Osteocyte (in vitro differentiated cells): ENCODE results near the gene OR52K1. TPM values are rescaled to one million over a fixed set of nuclear protein-coding genes. Genes with fewer than 3 reads are reported as not detected.
"Not testable (repeated sequence)": the region's sequence is repeated elsewhere in the genome, so short reads cannot be mapped to it uniquely, and the experiment has no call there.

ENCODE experiments used
- DNase-seq: peaks from one replicate; pipeline ENCODE4 v3.0.0; 2021; ENCODE audit warnings: mixed read lengths; ENCODE audit not compliant: unreplicated experiment; ENCODE audit errors: extremely low spot score
- H3K27ac Mint-ChIP-seq: one replicate; pipeline ENCODE4 v1.8.0; 2021; ENCODE audit warnings: mild to moderate bottlenecking, mixed read lengths; ENCODE audit not compliant: unreplicated experiment
- H3K27me3 Mint-ChIP-seq: one replicate; pipeline ENCODE4 v1.8.0; 2021; ENCODE audit warnings: mixed read lengths; ENCODE audit not compliant: unreplicated experiment
- H3K36me3 Mint-ChIP-seq: one replicate; pipeline ENCODE4 v1.8.0; 2021; ENCODE audit warnings: mixed read lengths; ENCODE audit not compliant: unreplicated experiment
- H3K4me1 Mint-ChIP-seq: one replicate; pipeline ENCODE4 v1.8.0; 2021; ENCODE audit warnings: mixed read lengths; ENCODE audit not compliant: unreplicated experiment
- H3K4me3 Mint-ChIP-seq: one replicate; pipeline ENCODE4 v1.8.0; 2021; ENCODE audit warnings: mild to moderate bottlenecking, moderate library complexity, mixed read lengths; ENCODE audit not compliant: unreplicated experiment
- H3K9me3 Mint-ChIP-seq: one replicate; pipeline ENCODE4 v1.8.0; 2021; ENCODE audit warnings: mixed read lengths; ENCODE audit not compliant: unreplicated experiment
- total RNA-seq: library from RNA; stranded (reverse); gene quantifications from 2 replicates; pipeline ENCODE4 v1.2.1, GENCODE V29; 2021
- TF ChIP-seq, protein P1 (sequence below): fragments of 200-600 bp; sonication (generic); IDR thresholded peaks from 2 replicates; pipeline ENCODE4 v1.5.0; 2021; ENCODE audit warnings: antibody characterized with exemption, mild to moderate bottlenecking, moderate library complexity

OR52K1 gene
- total RNA-seq, 1 donor from 2014 or later: not detected

GRCh38 chr11:4484310-4484709 is 1.9 kb downstream of the OR52K1 start:
- Mint-ChIP-seq H3K36me3 (no peaks in the 10 kb centered on the region), H3K27me3 (peaks cover 9% of the 10 kb centered on the region), H3K9me3 (no peaks in the 10 kb centered on the region), H3K4me1 (peaks cover 2% of the 10 kb centered on the region), H3K27ac (no peak overlapping the region), H3K4me3 (no peak overlapping the region)
- TF ChIP-seq, protein P1, sequence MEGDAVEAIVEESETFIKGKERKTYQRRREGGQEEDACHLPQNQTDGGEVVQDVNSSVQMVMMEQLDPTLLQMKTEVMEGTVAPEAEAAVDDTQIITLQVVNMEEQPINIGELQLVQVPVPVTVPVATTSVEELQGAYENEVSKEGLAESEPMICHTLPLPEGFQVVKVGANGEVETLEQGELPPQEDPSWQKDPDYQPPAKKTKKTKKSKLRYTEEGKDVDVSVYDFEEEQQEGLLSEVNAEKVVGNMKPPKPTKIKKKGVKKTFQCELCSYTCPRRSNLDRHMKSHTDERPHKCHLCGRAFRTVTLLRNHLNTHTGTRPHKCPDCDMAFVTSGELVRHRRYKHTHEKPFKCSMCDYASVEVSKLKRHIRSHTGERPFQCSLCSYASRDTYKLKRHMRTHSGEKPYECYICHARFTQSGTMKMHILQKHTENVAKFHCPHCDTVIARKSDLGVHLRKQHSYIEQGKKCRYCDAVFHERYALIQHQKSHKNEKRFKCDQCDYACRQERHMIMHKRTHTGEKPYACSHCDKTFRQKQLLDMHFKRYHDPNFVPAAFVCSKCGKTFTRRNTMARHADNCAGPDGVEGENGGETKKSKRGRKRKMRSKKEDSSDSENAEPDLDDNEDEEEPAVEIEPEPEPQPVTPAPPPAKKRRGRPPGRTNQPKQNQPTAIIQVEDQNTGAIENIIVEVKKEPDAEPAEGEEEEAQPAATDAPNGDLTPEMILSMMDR: no peak
- DNase-seq: no peak

GRCh38 chr11:4491405-4491804 is 9.0 kb downstream of the OR52K1 start:
- H3K36me3 Mint-ChIP-seq, H3K9me3 Mint-ChIP-seq, H3K27ac Mint-ChIP-seq, DNase-seq, H3K4me3 Mint-ChIP-seq, H3K4me1 Mint-ChIP-seq: not testable (repeated sequence)
- peaks cover 29% of the 10 kb centered on the region for H3K27me3 Mint-ChIP-seq

DNA sequence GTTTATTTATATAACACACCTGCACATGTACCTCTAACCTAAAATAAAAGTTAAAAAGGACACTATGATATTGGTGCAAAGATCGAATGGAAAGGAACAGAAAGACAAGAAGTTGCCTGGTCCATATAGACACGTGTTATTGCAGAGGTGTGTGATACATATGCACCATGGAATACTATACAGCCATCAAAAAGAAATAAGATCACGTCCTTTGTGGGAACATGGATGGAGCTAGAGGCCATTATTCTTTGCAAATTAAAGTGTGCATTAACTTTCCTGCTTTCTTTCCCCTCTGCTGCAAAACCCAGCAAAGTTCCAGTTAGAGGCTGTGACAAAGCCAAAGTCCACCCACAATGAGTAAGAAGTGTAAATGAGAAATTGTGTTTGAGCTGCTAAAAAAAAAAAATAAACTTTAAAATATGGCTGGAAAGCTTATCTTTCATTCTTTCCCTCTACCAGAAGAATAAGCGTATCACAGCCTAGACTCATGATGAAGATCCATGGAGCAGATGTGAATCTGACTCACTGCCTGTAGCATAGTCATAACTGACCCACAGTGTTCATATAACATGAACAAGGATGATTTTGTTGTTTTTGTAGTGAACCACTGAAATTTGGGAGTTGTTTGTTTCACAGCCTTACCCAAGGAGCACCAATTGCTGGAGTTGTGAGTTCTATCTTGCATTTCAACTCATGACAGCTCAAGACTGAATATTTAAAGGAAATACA is 9.6 kb downstream of the OR52K1 start:
- H3K9me3 Mint-ChIP-seq: no peaks in the 10 kb centered on the region
- H3K36me3 Mint-ChIP-seq: no peaks in the 10 kb centered on the region
- no peaks in the 10 kb centered on the region for H3K4me1 Mint-ChIP-seq
- no peak overlapping the region for H3K27ac Mint-ChIP-seq
- H3K27me3 Mint-ChIP-seq: peaks cover 29% of the 10 kb centered on the region
- H3K4me3 Mint-ChIP-seq: no peak overlapping the region
- TF ChIP-seq, protein P1: no peak
- no peak for DNase-seq

DNA sequence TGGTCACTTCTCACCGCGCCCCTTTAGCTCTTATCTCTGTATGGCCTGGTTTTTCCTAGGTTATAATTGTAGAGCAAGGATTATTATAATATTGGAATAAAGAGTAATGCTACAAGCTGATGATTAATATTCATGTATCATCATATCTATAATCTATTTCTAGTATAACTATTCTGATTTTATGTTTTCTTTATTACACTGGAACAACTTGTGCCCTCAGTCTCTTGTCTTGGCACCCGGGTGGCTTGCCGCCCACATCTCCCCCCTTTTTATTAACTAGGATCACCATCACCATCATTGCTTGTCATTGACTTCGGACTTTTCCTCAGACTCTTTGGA is 11.0 kb downstream of the OR52K1 start:
- DNase-seq: no peak
- Mint-ChIP-seq H3K9me3 (no peaks in the 10 kb centered on the region), H3K4me3 (no peak overlapping the region), H3K27ac (no peak overlapping the region), H3K36me3 (no peaks in the 10 kb centered on the region), H3K4me1 (no peaks in the 10 kb centered on the region), H3K27me3 (peaks cover 35% of the 10 kb centered on the region)
- TF ChIP-seq, protein P1: no peak

DNA sequence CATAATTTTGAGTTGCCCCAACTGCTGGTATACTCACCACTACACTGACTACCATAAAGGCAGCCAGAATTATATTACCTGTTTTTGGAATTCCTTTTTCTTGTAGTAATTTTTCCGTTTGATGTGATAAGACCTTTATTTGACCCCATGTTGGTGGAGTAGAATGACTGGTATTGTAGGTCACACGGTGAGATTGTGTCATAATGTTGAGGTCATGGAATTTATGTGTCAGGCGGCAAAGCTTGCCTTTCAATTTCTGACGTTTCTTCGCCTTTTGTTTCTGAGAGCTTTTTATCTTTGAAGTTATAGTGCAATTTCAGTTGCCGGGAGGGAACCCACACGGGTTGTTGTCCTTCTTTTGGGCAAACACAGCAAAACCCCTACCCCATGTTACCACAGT is 13.0 kb downstream of the OR52K1 start:
- no peak for DNase-seq
- Mint-ChIP-seq H3K9me3 (no peaks in the 10 kb centered on the region), H3K36me3 (no peaks in the 10 kb centered on the region), H3K4me1 (no peaks in the 10 kb centered on the region), H3K4me3 (no peak overlapping the region), H3K27me3 (peaks cover 39% of the 10 kb centered on the region), H3K27ac (no peak overlapping the region)
- TF ChIP-seq, protein P1: no peak

- H3K9me3 Mint-ChIP-seq: no peaks in the 10 kb centered on the region
- H3K4me1 Mint-ChIP-seq: no peaks in the 10 kb centered on the region
- no peaks in the 10 kb centered on the region for H3K36me3 Mint-ChIP-seq
- peaks cover 43% of the 10 kb centered on the region for H3K27me3 Mint-ChIP-seq
- H3K27ac Mint-ChIP-seq: no peak overlapping the region
- TF ChIP-seq, protein P1: no peak
- no peak overlapping the region for H3K4me3 Mint-ChIP-seq
- no peak for DNase-seq
These were observed 13.5 kb downstream of the OR52K1 start for GRCh38 chr11:4495986-4496385.
